Measurements from ENCODE around the gene LIMS2.

DNA sequence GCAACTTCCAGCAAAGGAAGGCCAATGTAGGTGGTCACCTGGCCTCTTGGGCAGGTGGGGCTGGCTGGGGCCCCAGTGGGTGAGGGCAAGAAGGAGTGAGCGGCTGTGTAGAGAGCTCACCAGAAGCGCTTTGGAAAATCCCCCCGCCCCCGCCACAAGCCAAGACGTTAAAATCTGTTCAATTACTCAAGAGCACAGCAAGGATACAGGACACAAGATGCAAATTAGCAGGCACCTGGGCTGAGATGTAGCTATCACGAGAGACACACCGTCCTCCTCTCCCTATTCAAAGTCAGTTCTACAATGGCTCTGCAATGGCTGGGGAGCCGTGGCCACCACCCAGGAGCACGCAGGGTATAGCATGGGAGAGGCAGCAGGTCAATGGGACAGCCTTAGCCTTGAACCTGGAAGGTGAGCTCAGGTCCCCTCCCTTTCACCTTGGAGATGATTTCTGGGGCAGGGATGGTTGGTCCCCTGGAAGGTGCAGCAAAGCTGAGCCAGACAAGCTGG lies 67.9 kb downstream of the LIMS2 start:
- TF ChIP-seq ARNTL (CRISPR knock-in tag; IDR thresholded peaks at IDR 0.05; ENCODE audit: borderline replicate concordance, low read depth) (no peak), RARB (CRISPR knock-in tag; IDR thresholded peaks at IDR 0.05) (no peak), ISL1 (CRISPR knock-in tag; IDR thresholded peaks at IDR 0.05) (no peak), OSR1 (CRISPR knock-in tag; IDR thresholded peaks at IDR 0.05) (no peak), SNAI2 (CRISPR knock-in tag; IDR thresholded peaks at IDR 0.05) (no peak), TOX (CRISPR knock-in tag; IDR thresholded peaks at IDR 0.05; ENCODE audit: borderline replicate concordance) (no peak), PPARA (CRISPR knock-in tag; IDR thresholded peaks at IDR 0.05; ENCODE audit: borderline replicate concordance) (no peak), ZC3H10 (CRISPR knock-in tag; IDR thresholded peaks at IDR 0.05) (no peak), ZNF8 (CRISPR knock-in tag; IDR thresholded peaks at IDR 0.05) (no peak)
- TF ChIP-seq, protein P1, sequence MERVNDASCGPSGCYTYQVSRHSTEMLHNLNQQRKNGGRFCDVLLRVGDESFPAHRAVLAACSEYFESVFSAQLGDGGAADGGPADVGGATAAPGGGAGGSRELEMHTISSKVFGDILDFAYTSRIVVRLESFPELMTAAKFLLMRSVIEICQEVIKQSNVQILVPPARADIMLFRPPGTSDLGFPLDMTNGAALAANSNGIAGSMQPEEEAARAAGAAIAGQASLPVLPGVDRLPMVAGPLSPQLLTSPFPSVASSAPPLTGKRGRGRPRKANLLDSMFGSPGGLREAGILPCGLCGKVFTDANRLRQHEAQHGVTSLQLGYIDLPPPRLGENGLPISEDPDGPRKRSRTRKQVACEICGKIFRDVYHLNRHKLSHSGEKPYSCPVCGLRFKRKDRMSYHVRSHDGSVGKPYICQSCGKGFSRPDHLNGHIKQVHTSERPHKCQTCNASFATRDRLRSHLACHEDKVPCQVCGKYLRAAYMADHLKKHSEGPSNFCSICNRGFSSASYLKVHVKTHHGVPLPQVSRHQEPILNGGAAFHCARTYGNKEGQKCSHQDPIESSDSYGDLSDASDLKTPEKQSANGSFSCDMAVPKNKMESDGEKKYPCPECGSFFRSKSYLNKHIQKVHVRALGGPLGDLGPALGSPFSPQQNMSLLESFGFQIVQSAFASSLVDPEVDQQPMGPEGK (CRISPR knock-in tag; IDR thresholded peaks at IDR 0.05; ENCODE audit: borderline replicate concordance) = no peak
- TF ChIP-seq, protein P2, sequence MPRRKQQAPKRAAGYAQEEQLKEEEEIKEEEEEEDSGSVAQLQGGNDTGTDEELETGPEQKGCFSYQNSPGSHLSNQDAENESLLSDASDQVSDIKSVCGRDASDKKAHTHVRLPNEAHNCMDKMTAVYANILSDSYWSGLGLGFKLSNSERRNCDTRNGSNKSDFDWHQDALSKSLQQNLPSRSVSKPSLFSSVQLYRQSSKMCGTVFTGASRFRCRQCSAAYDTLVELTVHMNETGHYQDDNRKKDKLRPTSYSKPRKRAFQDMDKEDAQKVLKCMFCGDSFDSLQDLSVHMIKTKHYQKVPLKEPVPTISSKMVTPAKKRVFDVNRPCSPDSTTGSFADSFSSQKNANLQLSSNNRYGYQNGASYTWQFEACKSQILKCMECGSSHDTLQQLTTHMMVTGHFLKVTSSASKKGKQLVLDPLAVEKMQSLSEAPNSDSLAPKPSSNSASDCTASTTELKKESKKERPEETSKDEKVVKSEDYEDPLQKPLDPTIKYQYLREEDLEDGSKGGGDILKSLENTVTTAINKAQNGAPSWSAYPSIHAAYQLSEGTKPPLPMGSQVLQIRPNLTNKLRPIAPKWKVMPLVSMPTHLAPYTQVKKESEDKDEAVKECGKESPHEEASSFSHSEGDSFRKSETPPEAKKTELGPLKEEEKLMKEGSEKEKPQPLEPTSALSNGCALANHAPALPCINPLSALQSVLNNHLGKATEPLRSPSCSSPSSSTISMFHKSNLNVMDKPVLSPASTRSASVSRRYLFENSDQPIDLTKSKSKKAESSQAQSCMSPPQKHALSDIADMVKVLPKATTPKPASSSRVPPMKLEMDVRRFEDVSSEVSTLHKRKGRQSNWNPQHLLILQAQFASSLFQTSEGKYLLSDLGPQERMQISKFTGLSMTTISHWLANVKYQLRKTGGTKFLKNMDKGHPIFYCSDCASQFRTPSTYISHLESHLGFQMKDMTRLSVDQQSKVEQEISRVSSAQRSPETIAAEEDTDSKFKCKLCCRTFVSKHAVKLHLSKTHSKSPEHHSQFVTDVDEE (CRISPR knock-in tag; IDR thresholded peaks at IDR 0.05) = no peak
